GM18909 (cell line): Measurements from ENCODE around the gene ALG12.

Experiments
- ATAC-seq: cut with Tn5 transposase; IDR thresholded peaks from one replicate; pipeline ENCODE4 v1.9.1; 2021; ENCODE audit warnings: mild to moderate bottlenecking; ENCODE audit not compliant: unreplicated experiment, poor library complexity

The ALG12 gene

GRCh38 chr22:49894322-49895054, 23.8 kb downstream of the ALG12 start:
- no peak for ATAC-seq

DNA sequence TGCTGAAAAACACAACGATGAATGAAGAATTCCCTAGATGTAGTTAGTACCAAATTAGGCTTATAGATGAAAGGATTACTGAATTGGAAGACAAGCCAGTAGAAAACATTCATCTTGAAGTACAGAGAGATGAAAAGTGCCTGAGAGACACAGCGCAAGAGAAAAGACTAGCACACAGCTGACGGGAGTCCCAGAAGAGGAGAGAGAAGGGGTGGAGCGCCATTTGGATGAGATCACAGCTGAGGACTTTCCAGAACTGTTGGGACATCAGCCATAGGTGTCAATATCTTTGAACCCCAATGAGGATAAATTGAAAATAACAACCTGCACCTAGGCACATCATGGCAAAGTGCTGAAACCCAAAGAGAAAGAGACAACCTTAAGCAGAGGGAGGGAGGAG, 25.2 kb downstream of the ALG12 start:
- ATAC-seq: no peak

DNA sequence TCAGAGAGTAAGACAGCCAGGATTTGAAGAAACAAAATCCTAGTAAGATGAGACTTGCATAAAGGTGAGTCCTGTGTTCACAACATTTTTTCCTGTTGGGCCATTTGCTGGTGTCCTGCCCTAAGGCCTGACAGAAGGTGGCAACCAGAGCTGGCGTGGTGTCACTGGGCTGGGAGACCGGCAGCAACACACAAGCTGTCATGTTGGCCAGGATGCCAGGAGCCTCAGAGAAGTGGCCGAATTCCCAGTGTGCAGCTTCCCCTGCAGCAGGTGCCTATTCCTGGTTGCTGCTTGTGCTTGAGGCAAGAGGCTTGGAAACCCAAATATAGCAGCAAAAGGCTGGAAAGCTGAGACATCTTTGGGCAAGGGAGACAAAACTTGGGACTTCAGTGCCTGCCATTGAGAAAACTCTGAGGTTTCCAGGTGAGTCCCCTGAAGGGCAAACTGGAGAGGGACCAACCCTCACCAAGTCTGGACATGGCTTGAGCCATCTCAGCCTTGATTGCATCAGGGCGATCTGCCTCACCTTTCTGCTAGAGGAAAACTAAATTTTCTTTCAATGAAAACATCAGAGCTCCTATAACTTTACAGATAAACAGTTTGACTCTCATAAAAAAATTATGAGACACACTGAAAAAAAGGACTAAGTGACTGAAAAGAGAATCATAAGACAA, 25.9 kb downstream of the ALG12 start:
- ATAC-seq: no peak

DNA sequence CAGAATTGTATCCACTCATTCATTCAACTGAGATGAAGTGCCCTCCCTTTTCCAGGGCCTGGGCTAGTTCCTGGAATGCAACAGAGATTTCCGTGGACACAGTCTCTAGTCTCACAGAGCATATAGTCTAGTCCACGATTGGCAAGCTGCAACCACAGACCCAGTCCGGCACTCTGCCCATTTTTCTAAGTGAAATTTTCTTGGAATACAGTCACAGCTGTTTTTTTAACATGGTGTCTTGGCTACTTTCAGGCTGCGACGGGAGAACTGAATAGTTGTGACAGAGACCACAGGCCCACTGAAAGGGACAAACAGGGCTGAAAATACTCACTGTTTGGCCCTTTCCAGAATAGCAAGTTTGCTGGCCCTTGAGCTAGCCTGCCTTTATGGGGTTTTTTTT, 29.2 kb downstream of the ALG12 start:
- ATAC-seq: no peak

DNA sequence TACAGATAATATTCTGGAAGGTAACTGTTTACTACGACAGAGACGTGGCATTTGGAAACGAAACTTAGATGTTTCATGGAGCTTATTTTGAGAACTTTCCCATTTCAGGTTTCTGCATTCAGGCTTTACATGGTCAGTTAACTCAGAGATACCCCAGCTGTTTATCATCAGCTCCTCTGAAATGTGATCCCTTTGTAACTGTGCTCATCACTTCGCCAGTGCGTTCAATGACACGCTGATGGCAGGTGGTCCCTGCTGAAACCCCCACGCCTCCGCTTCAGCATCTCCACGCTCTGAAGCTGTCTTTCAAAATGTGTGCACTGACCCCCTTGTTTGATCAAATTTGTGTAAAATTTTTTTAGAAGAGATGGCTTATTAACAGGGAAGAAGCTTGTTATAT, 30.5 kb downstream of the ALG12 start:
- no peak for ATAC-seq

DNA sequence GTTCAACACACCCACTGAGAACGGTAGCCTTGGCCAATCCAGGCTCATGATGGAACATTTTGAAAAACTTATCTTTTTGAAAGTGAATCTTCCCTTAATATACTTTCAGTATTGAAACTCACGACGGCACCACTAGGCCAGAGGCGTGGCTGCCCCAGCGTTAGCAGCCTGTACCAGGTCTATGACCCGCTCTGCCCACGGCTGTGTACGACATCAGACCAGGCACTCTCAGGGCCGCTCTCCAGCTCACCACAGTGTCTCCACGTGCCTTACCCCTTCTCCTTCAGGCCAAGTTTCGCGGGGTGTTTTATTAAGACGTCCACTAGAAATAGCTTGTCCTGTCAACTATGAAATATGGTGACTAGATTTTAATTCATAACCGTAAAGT, 31.2 kb downstream of the ALG12 start:
- ATAC-seq: no peak

GRCh38 chr22:49886346-49887063, 31.7 kb downstream of the ALG12 start:
- no peak for ATAC-seq

GRCh38 chr22:49885881-49886280, 32.4 kb downstream of the ALG12 start:
- ATAC-seq: no peak

GRCh38 chr22:49885281-49885680, 33.0 kb downstream of the ALG12 start:
- no peak for ATAC-seq

GRCh38 chr22:49884503-49885260, 33.6 kb downstream of the ALG12 start:
- ATAC-seq: no peak

DNA sequence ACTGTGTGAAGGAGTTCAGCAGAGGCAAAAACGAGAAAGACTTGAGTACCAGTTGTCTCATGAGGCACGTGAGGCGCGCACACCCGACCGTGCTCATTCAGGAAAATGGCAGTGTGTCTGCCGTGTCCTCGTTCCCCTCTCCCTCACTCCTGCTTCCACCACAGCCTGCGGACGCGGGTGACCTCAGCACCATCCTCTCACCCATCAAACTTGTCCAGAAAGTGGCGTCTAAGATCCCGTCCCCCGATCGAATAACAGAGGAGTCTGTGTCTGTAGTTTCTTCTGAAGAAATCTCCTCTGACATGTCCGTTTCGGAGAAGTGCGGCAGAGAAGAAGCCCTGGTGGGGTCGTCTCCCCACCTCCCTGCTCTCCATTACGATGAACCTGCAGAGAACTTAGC, 34.2 kb downstream of the ALG12 start:
- no peak for ATAC-seq

GRCh38 chr22:49883294-49883640, 35.0 kb downstream of the ALG12 start:
- no peak for ATAC-seq

GRCh38 chr22:49882519-49883293, 35.5 kb downstream of the ALG12 start:
- ATAC-seq: no peak

DNA sequence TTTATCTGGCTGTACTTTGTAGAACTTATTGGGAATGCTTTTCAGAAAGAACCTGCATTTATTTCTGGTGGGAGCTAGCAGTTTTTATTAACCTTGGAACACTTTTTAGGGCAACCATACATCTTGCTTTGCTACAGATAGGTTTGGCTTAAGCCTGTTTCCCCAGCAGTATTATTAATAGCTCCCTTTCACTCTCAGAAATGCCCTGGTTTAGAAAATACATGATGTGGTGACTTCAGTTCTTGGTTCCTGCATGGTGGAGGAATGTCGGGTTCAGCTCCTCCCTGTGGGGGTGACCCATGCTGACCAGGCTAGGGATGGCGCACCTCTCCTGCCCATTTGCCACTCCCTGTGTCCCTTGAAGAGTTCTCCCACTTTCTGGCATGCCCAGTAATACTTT, 36.4 kb downstream of the ALG12 start:
- ATAC-seq: no peak

- no peak for ATAC-seq
Observed at GRCh38 chr22:49880281-49880680, 38.0 kb downstream of the ALG12 start.

DNA sequence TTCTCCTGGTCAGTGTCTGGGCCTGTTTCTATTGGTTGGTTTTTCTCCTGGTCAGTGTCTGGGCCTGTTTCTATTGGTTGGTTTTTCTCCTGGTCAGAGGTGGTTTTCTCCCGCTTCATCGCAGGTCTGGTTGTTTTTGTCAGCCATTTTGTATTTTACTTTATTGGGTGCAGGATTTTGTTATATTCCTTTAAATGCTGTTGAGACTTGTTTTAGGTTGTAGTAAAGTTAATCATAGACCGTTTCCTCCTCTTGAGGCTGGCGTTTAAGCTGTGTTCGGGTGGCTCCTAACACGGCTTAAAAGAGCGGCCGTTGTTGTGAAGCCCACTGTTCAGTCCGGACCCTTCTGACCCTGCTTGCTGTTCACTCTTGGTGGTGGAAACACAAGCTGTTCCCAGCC, 38.4 kb downstream of the ALG12 start:
- no peak for ATAC-seq

DNA sequence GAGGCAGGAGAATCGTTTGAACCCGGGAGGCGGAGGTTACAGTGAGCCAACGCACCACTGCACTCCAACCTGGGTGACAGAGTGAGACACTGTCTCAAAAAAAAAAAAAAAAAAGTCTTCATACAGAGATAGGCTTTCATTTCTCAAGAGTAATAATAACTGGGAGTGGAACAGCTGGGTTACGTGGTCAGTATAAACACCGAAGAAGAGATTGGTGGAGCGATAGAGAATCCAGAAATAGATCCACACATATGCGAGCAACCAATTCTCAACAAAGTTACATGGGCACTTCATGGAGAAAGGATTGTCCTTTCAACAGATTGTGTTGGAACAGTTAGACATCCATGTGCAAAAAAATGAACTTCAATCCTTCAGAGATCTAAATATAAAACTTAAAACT, 40.0 kb downstream of the ALG12 start:
- ATAC-seq: no peak

DNA sequence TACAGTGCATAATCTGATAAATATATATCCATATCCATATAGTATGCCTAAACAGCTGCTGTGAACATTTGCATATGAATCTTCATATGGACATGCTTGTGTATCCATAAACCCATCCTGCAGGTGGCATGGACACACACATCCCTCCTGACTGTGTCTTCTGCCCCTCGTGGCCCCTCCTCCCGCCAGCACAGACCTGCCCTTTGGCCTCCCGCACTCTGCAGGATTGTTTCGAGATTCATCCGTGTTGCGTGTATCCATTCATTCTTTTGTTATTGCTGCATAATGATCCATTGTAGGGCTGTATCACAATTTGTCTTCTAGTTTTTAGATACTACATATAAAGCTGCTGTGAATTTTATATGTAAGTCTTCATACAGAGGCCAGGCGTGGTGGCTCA, 40.6 kb downstream of the ALG12 start:
- ATAC-seq: no peak

GRCh38 chr22:49873228-49873940, 44.9 kb downstream of the ALG12 start:
- ATAC-seq: no peak

GRCh38 chr22:49872347-49872746, 45.9 kb downstream of the ALG12 start:
- ATAC-seq: no peak
